K562 (cell line): ENCODE measurements around the gene UBASH3B. TPM values are rescaled to one million over a fixed set of nuclear protein-coding genes. Genes with fewer than 3 reads are reported as not detected.

Experiments
- ATAC-seq: fragments of 200-7000 bp; cut with Tn5 transposase; 3 replicates; pipeline ENCODE4 v1.9.1; 2020; ENCODE audit warnings: moderate library complexity
- BruUV-seq: library from RNA; stranded (reverse); fragments of 400-500 nt; replicated peaks from 2 replicates; lab custom pipeline; 2021; lab: Mats Ljungman, UMichigan
- CTCF ChIA-PET: fragments of 300-600 bp; formaldehyde crosslinking; extraction: SDS; loops from one replicate; lab custom pipeline; 2021; ENCODE audit warnings: low intra/inter-chr PET ratio; lab: Yijun Ruan, JAX
- POLR2A ChIA-PET: fragments of 300-600, 350-650 bp; sonication (Branson Sonifier 250); formaldehyde crosslinking; extraction: SDS; loops from one replicate; lab custom pipeline; 2021; ENCODE audit warnings: antibody characterized with exemption, inconsistent platforms; lab: Yijun Ruan, JAX
- DNase-seq, 4 experiments: peaks; one replicate each; pipeline versions ENCODE4 v3.0.0 to v3.0.0-alpha.2; 2011 to 2018; ENCODE audit warnings: low spot score in 3 of 4, mixed read lengths in 3 of 4; ENCODE audit errors: extremely low read depth in 1 of 4
- FAIRE-seq: peaks from 2 replicates; lab custom pipeline; 2011; peaks lifted over from hg19 to GRCh38; lab: Jason Lieb, UNC
- H2AFZ ChIP-seq: 2 replicates; pipeline ENCODE4 v1.6.0; 2011; ENCODE audit warnings: low read depth, low read length, control low read depth, inconsistent platforms
- H3K27ac ChIP-seq: fragments of 200-600 bp; 3 replicates; pipeline ENCODE4 v1.8.0; 2011; ENCODE audit warnings: low read depth, mild to moderate bottlenecking, control low read depth, inconsistent platforms, low read length, moderate library complexity, mixed read lengths; ENCODE audit errors: extremely low read depth
- H3K27me3 ChIP-seq, 2 experiments: fragments of 300-600 bp in 1 of 2; 2 replicates in 1 of 2; 3 replicates in 1 of 2; pipeline versions ENCODE4 v1.6.0 to v1.8.0; 2011; ENCODE audit warnings: inconsistent platforms in 2 of 2, low read length in 2 of 2, mild to moderate bottlenecking in 1 of 2, mixed read lengths in 1 of 2, moderate library complexity in 1 of 2; ENCODE audit not compliant: control insufficient read depth in 2 of 2, insufficient read depth in 2 of 2
- H3K36me3 ChIP-seq: fragments of 300-600 bp; 3 replicates; pipeline ENCODE4 v1.8.0; 2011; ENCODE audit warnings: mild to moderate bottlenecking, low read length, inconsistent platforms; ENCODE audit not compliant: control insufficient read depth, insufficient read depth
- H3K4me1 ChIP-seq, 2 experiments: fragments of 200-600 bp in 1 of 2; replicated peaks in 1 of 2; 2 replicates in 1 of 2; 3 replicates in 1 of 2; pipeline versions ENCODE4 v1.5.1 to v1.8.0; 2011; ENCODE audit warnings: inconsistent platforms in 2 of 2, low read length in 2 of 2, mild to moderate bottlenecking in 1 of 2, mixed read lengths in 1 of 2, moderate library complexity in 1 of 2; ENCODE audit not compliant: control insufficient read depth in 2 of 2, insufficient read depth in 2 of 2
- H3K4me2 ChIP-seq: 2 replicates; pipeline ENCODE4 v1.6.1; 2011; ENCODE audit warnings: low read length, control low read depth, inconsistent platforms, mixed read lengths; ENCODE audit not compliant: insufficient read depth
- H3K4me3 ChIP-seq: fragments of 200-600 bp; sonication (generic), shearing (Covaris generic); 2 replicates; pipeline ENCODE4 v1.5.1; 2016; ENCODE audit warnings: control low read depth, inconsistent platforms
- H3K79me2 ChIP-seq: fragments of 200-600 bp; 3 replicates; pipeline ENCODE4 v1.8.0; 2011; ENCODE audit warnings: low read length, inconsistent platforms; ENCODE audit not compliant: control insufficient read depth, insufficient read depth
- H3K9ac ChIP-seq, 2 experiments: 2 replicates each; pipeline versions ENCODE4 v1.6.0 to v1.6.1; 2011; ENCODE audit warnings: low read depth in 2 of 2, low read length in 2 of 2, control low read depth in 1 of 2, inconsistent platforms in 1 of 2, mild to moderate bottlenecking in 1 of 2, mixed read lengths in 1 of 2; ENCODE audit not compliant: insufficient read depth in 1 of 2
- H3K9me1 ChIP-seq: one replicate; pipeline ENCODE4 v1.6.0; 2011; ENCODE audit warnings: inconsistent platforms, mild to moderate bottlenecking, low read length, moderate library complexity; ENCODE audit not compliant: control insufficient read depth, insufficient read depth
- H3K9me3 ChIP-seq: replicated peaks from 2 replicates; pipeline ENCODE4 v1.5.1; 2011; ENCODE audit warnings: low read depth, low read length, inconsistent platforms; ENCODE audit not compliant: control insufficient read depth, insufficient read depth
- H4K20me1 ChIP-seq: replicated peaks from 2 replicates; pipeline ENCODE4 v1.6.1; 2011; ENCODE audit warnings: low read length, inconsistent platforms, mixed read lengths; ENCODE audit not compliant: control insufficient read depth, insufficient read depth
- KDM1A ChIP-seq, 2 experiments: fragments of 450-650 bp; IDR thresholded peaks; 2 replicates each; pipeline ENCODE4 v1.6.1; 2016; ENCODE audit warnings: mild to moderate bottlenecking in 2 of 2
- MAZ ChIP-seq, 2 experiments: fragments of 450-650 bp in 1 of 2; sonication (generic) in 1 of 2; formaldehyde crosslinking; IDR thresholded peaks in 1 of 2; conservative IDR thresholded peaks in 1 of 2; 2 replicates each; pipeline versions ENCODE4 v1.4.0 to v1.5.0; 2020; ENCODE audit warnings: mild to moderate bottlenecking in 1 of 2, missing genetic modification reagents in 1 of 2
- NR4A1 ChIP-seq, 2 experiments: fragments of 250-450 bp in 1 of 2; fragments of 450-650 bp in 1 of 2; sonication (Bioruptor Pico) in 1 of 2; IDR thresholded peaks; 2 replicates each; pipeline versions ENCODE4 v1.4.0 to v1.6.1; 2016 to 2020; ENCODE audit warnings: mild to moderate bottlenecking in 2 of 2, missing compliant biosample characterization in 1 of 2, missing genetic modification characterization in 1 of 2, moderate library complexity in 1 of 2
- NRF1 ChIP-seq, 2 experiments: fragments of 450-650 bp; IDR thresholded peaks in 1 of 2; conservative IDR thresholded peaks in 1 of 2; 2 replicates each; pipeline ENCODE4 v1.6.1; 2014; ENCODE audit warnings: mild to moderate bottlenecking in 2 of 2
- RBM39 ChIP-seq: fragments of 200-400 bp; formaldehyde crosslinking; optimal IDR thresholded peaks from 2 replicates; pipeline ENCODE3; 2018; ENCODE audit warnings: low read depth, low read length
- SUPT5H ChIP-seq: fragments of 450-650 bp; IDR thresholded peaks from 2 replicates; pipeline ENCODE4 v1.6.1; 2016
- ZNF507 ChIP-seq: conservative IDR thresholded peaks from 2 replicates; pipeline ENCODE4 v1.6.1; 2017; ENCODE audit warnings: missing genetic modification characterization, missing compliant biosample characterization
- WGBS: fragments of 100-300 bp; shearing (Covaris generic); methylation state at CpG from one replicate; pipeline ENCODE4 v1.1.6; 2016; ENCODE audit warnings: low coverage, mixed read lengths; ENCODE audit not compliant: insufficient coverage; ENCODE audit errors: missing lambda C conversion rate; 5-methylcytosine and 5-hydroxymethylcytosine counted together
- in situ Hi-C: fragments of 300-500 bp; cut with MboI; formaldehyde crosslinking; loops from 4 replicates; pipeline ENCODE4 v1.15.0; 2018; ENCODE audit warnings: inconsistent platforms, mixed read lengths
- intact Hi-C: fragments of 100-400 bp; cut with micrococcal nuclease; formaldehyde crosslinking; loops from 2 replicates; pipeline ENCODE4 v1.14.2; 2022
- polyA plus RNA-seq, 8 experiments: library from polyadenylated mRNA; depleted of rRNA in 4 of 8; stranded (reverse) in 5 of 8; unstranded in 3 of 8; fragments of >200 nt; fragmentation: Nextera tagmentation in 2 of 8; fragmentation: Illumina TruSeq in 1 of 8; extraction: Ambion mirVana in 2 of 8; extraction: Trizol in 1 of 8; gene quantifications; 2 replicates each; pipeline versions ENCODE4 v1.2.1 to v1.2.3, GENCODE V29; 2011 to 2014; ENCODE audit warnings: inconsistent platforms in 1 of 8, missing spikeins in 1 of 8
- total RNA-seq, 7 experiments: library from RNA; depleted of rRNA in 6 of 7; stranded (reverse); fragments of >200 nt in 6 of 7; fragmentation: Illumina TruSeq in 2 of 7; extraction: Trizol in 2 of 7; gene quantifications; 2 replicates each; pipeline versions ENCODE4 v1.2.1 to v1.2.3, GENCODE V29; 2011 to 2021; ENCODE audit warnings: low replicate concordance in 1 of 7

UBASH3B gene
- total and polyA plus RNA-seq, 9 of the 15 experiments (the other 6 are each of a cell fraction or from before 2014, with no cell fraction given) = 0.01 to 0.31 (median 0.08) TPM; not detected in 2

DNA sequence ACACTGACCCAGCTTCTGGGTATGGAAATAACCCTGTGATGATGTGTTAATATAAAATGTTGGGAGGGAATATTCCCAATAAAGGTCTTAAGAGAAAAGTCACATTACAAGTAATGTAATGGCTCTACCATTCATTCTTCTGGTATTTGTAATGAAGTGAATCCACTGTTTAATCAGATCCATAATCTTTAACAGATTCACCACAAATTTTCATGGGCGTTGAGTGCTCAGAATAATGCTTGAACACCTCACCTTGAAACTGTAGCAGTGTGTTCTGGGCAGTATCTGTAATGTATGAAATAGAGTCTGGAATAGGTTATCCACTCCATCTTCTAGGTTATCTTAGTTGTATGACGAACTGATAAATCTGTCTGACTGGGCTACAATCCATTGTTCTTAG, 156.2 kb downstream of the UBASH3B start (continued):
- no peak for TF ChIP-seq RBM39
- no peak for TF ChIP-seq NR4A1 (CRISPR knock-in tag; IDR thresholded peaks at IDR 0.05)
- TF ChIP-seq NR4A1 (tag; IDR thresholded peaks at IDR 0.05) = no peak

DNA sequence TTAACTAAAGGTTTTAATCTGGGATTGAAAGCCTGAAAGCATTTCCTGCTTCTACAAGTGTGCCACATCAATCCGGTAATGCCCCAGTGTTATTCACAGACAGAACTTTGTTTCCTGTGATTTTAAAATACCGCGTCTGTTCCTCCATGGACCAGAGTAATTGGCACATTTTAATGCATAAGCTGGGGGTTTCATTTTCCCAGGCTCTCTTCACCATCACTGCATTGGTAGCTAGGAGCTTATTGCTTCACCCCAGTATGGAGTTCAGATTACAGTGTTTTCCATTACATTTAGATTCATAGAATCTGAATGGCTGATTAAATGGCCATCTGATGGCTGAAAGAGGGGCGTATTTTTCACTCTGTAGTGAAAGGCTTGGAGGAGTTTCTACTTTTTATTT, 157.1 kb downstream of the UBASH3B start:
- H2AFZ ChIP-seq = no peak overlapping the region
- FAIRE-seq (no peak), DNase-seq (no peak), ATAC-seq (no peak)
- POLR2A ChIA-PET = no interaction called here
- in situ Hi-C loops (no loop called here), intact Hi-C loops (no loop called here)
- no peaks in the 10 kb centered on the region for H3K36me3 ChIP-seq
- BruUV-seq = no TSS peak
- no peak overlapping the region for H3K9ac ChIP-seq
- no peak overlapping the region for H3K4me3 ChIP-seq
- CTCF ChIA-PET = no interaction called here
- no peaks in the 10 kb centered on the region for H3K4me1 ChIP-seq
- H3K27ac ChIP-seq = no peak overlapping the region
- no peaks in the 10 kb centered on the region for H3K9me1 ChIP-seq
- H4K20me1 ChIP-seq = no peaks in the 10 kb centered on the region
- no peaks in the 10 kb centered on the region for H3K79me2 ChIP-seq
- no peaks in the 10 kb centered on the region for H3K27me3 ChIP-seq
- no peak overlapping the region for H3K4me2 ChIP-seq
- TF ChIP-seq SUPT5H (no peak), NRF1 (conservative IDR thresholded peaks at IDR 0.05 in 1 of 2, IDR thresholded peaks at IDR 0.05 in 1 of 2) (no peak), MAZ (CRISPR knock-in tag; conservative IDR thresholded peaks at IDR 0.05 in 1 of 2, IDR thresholded peaks at IDR 0.05 in 1 of 2) (no peak), KDM1A (IDR thresholded peaks at IDR 0.05) (no peak), ZNF507 (tag) (no peak)
- H3K9me3 ChIP-seq = no peaks in the 10 kb centered on the region
- WGBS = 5% methylated on average over 4 of the region's 4 CpGs
